GM12874 (cell line): Measurements from ENCODE around the gene UCK2.

Experiments used
- CTCF ChIP-seq: IDR thresholded peaks from 2 replicates; pipeline ENCODE4 v1.5.1; 2011; ENCODE audit warnings: low read depth, mild to moderate bottlenecking, control low read depth, low read length, moderate library complexity; ENCODE audit not compliant: insufficient read depth

The UCK2 gene

GRCh38 chr1:165840423-165840822 lies 13.0 kb downstream of the UCK2 start:
- TF ChIP-seq CTCF: no peak

- TF ChIP-seq CTCF: no peak
Observed at GRCh38 chr1:165841582-165842017, 14.2 kb downstream of the UCK2 start.

GRCh38 chr1:165842023-165842670 lies 14.7 kb downstream of the UCK2 start:
- TF ChIP-seq CTCF: no peak

GRCh38 chr1:165842671-165843129 lies 15.3 kb downstream of the UCK2 start:
- no peak for TF ChIP-seq CTCF

- no peak for TF ChIP-seq CTCF
Observed at GRCh38 chr1:165843304-165843703, 15.9 kb downstream of the UCK2 start.

- TF ChIP-seq CTCF: no peak
Observed at GRCh38 chr1:165844114-165844798, 16.8 kb downstream of the UCK2 start.

GRCh38 chr1:165844933-165845332 lies 17.5 kb downstream of the UCK2 start:
- TF ChIP-seq CTCF: no peak
